ENCODE results near the gene NIPAL4. TPM values are rescaled to one million over a fixed set of nuclear protein-coding genes. Genes with fewer than 3 reads are reported as not detected.

The NIPAL4 gene
- total RNA-seq, 2 experiments from 2014 or later, result not detected

- ATAC-seq (no peak), DNase-seq (no peak)
- Mint-ChIP-seq H3K36me3 (ENCODE audit: low read depth) (no peaks in the 10 kb centered on the region), H3K27ac (no peak overlapping the region), H3K4me3 (no peak overlapping the region), H3K27me3 (ENCODE audit: low read depth) (peaks cover 16% of the 10 kb centered on the region), H3K9me3 (ENCODE audit: insufficient read depth) (no peaks in the 10 kb centered on the region), H3K4me1 (ENCODE audit: low read depth) (no peaks in the 10 kb centered on the region)
- POLR2A ChIA-PET, result no interaction called here
- CTCF ChIA-PET, result interaction anchor here (0.8 to 2.6 kb wide), 3 partner anchors 17 to 305 kb away, joined by 3 to 10 read pairs (median 8); no protein-coding TSS in a partner anchor
Measured at GRCh38 chr5:157449011-157449723, 10.8 kb upstream of the NIPAL4 start.

DNA sequence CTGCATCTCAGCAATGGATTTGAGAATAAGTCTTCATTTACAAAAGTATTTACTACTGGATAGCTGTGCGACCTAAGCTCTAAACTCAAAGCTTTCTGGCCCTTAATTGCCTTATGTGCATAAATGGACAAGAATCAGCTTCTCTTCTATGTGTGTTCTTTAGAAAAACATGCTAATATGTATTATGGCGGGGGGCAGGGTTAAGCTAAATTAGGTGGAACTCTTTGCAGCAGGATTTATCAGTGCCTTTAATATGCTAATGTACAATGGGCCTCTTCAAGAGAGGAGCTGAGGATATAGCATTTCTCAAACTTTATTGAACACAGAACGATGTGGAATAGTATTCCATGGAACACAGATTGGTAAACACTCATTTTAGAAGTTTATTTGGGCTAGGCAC lies 10.0 kb upstream of the NIPAL4 start:
- Mint-ChIP-seq H3K4me3 (no peak overlapping the region), H3K27ac (no peak overlapping the region), H3K4me1 (ENCODE audit: low read depth) (peaks cover 3% of the 10 kb centered on the region), H3K36me3 (ENCODE audit: low read depth) (no peaks in the 10 kb centered on the region), H3K9me3 (ENCODE audit: insufficient read depth) (no peaks in the 10 kb centered on the region), H3K27me3 (ENCODE audit: low read depth) (peaks cover 16% of the 10 kb centered on the region)
- DNase-seq (no peak), ATAC-seq (no peak)
- ChIA-PET POLR2A (no interaction called here), CTCF (interaction anchor here (1.9 to 2.6 kb wide), 2 partner anchors 18 to 22 kb away, joined by 8 to 10 read pairs; no protein-coding TSS in a partner anchor)

DNA sequence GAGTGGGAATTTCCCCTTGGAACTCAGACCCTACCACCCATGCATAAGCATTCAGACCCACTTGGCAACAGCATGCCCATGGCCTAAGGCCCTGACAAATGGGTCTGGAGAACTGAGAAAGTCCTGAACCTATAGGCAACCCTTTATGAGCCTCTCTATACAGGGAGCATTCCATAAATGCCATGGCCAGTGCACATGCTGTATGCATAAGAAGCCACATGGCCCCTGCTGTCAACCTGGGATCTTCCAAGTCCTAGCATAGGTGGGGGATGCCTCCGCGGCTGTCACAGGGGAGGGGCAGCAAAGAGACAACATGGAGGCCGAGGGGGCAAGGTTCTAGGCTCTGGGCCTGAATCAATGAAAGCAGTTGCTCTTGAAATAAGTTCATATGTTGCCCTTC lies 8.2 kb upstream of the NIPAL4 start:
- Mint-ChIP-seq H3K36me3 (ENCODE audit: low read depth) (no peaks in the 10 kb centered on the region), H3K27ac (no peak overlapping the region), H3K4me1 (ENCODE audit: low read depth) (peaks cover 8% of the 10 kb centered on the region), H3K4me3 (no peak overlapping the region), H3K27me3 (ENCODE audit: low read depth) (peaks cover 9% of the 10 kb centered on the region), H3K9me3 (ENCODE audit: insufficient read depth) (no peaks in the 10 kb centered on the region)
- ATAC-seq, result no peak
- ChIA-PET POLR2A (no interaction called here), CTCF (no interaction called here)
- DNase-seq, result no peak

GRCh38 chr5:157454273-157454672 lies 5.7 kb upstream of the NIPAL4 start:
- Mint-ChIP-seq H3K4me3 (no peak overlapping the region), H3K4me1 (ENCODE audit: low read depth) (peaks cover 8% of the 10 kb centered on the region), H3K27me3 (ENCODE audit: low read depth) (peaks cover 26% of the 10 kb centered on the region), H3K36me3 (ENCODE audit: low read depth) (no peaks in the 10 kb centered on the region), H3K27ac (no peak overlapping the region), H3K9me3 (ENCODE audit: insufficient read depth) (no peaks in the 10 kb centered on the region)
- CTCF ChIA-PET, result interaction anchor here (3.1 kb wide), 1 partner anchor 16 kb away, joined by 15 read pairs; no protein-coding TSS in a partner anchor
- POLR2A ChIA-PET, result no interaction called here
- ATAC-seq (no peak), DNase-seq (no peak)

GRCh38 chr5:157455057-157455456 lies 5.0 kb upstream of the NIPAL4 start:
- DNase-seq, result no peak
- POLR2A ChIA-PET, result no interaction called here
- no peaks in the 10 kb centered on the region for H3K9me3 Mint-ChIP-seq (ENCODE audit: insufficient read depth)
- ATAC-seq, result no peak
- H3K36me3 Mint-ChIP-seq (ENCODE audit: low read depth), result no peaks in the 10 kb centered on the region
- peaks cover 10% of the 10 kb centered on the region for H3K4me1 Mint-ChIP-seq (ENCODE audit: low read depth)
- H3K27ac Mint-ChIP-seq, result no peak overlapping the region
- CTCF ChIA-PET, result interaction anchor here (1.5 to 3.1 kb wide), 2 partner anchors 16 to 22 kb away, joined by 4 to 15 read pairs; no protein-coding TSS in a partner anchor
- no peak overlapping the region for H3K4me3 Mint-ChIP-seq
- peaks cover 32% of the 10 kb centered on the region for H3K27me3 Mint-ChIP-seq (ENCODE audit: low read depth)

- H3K27ac Mint-ChIP-seq, result no peak overlapping the region
- H3K4me1 Mint-ChIP-seq (ENCODE audit: low read depth), result peaks cover 15% of the 10 kb centered on the region
- CTCF ChIA-PET, result interaction anchor here (1.5 kb wide), 1 partner anchor 21 kb away, joined by 4 read pairs; no protein-coding TSS in a partner anchor
- POLR2A ChIA-PET, result no interaction called here
- H3K4me3 Mint-ChIP-seq, result no peak overlapping the region
- H3K36me3 Mint-ChIP-seq (ENCODE audit: low read depth), result no peaks in the 10 kb centered on the region
- H3K9me3 Mint-ChIP-seq (ENCODE audit: insufficient read depth), result no peaks in the 10 kb centered on the region
- no peak for ATAC-seq
- no peak for DNase-seq
- H3K27me3 Mint-ChIP-seq (ENCODE audit: low read depth), result peaks cover 43% of the 10 kb centered on the region
Measured at GRCh38 chr5:157456301-157456700, 3.7 kb upstream of the NIPAL4 start.

- Mint-ChIP-seq H3K4me1 (ENCODE audit: low read depth) (peaks cover 15% of the 10 kb centered on the region), H3K27me3 (ENCODE audit: low read depth) (peaks cover 48% of the 10 kb centered on the region), H3K36me3 (ENCODE audit: low read depth) (no peaks in the 10 kb centered on the region), H3K27ac (no peak overlapping the region), H3K4me3 (no peak overlapping the region), H3K9me3 (ENCODE audit: insufficient read depth) (no peaks in the 10 kb centered on the region)
- DNase-seq (no peak), ATAC-seq (no peak)
- CTCF ChIA-PET, result interaction anchor here (0.8 kb wide), 1 partner anchor 161 kb away, joined by 3 read pairs; no protein-coding TSS in a partner anchor
- POLR2A ChIA-PET, result no interaction called here
Measured at GRCh38 chr5:157457391-157457790, 2.6 kb upstream of the NIPAL4 start.

- no peak overlapping the region for H3K27ac Mint-ChIP-seq
- no peaks in the 10 kb centered on the region for H3K36me3 Mint-ChIP-seq (ENCODE audit: low read depth)
- H3K4me1 Mint-ChIP-seq (ENCODE audit: low read depth), result peaks cover 16% of the 10 kb centered on the region
- H3K27me3 Mint-ChIP-seq (ENCODE audit: low read depth), result peaks cover 48% of the 10 kb centered on the region
- no peak overlapping the region for H3K4me3 Mint-ChIP-seq
- ATAC-seq (no peak), DNase-seq (no peak)
- H3K9me3 Mint-ChIP-seq (ENCODE audit: insufficient read depth), result no peaks in the 10 kb centered on the region
- ChIA-PET POLR2A (no interaction called here), CTCF (no interaction called here)
Measured at GRCh38 chr5:157458835-157459234, 1.2 kb upstream of the NIPAL4 start.

- Mint-ChIP-seq H3K4me3 (no peak overlapping the region), H3K4me1 (ENCODE audit: low read depth) (peaks cover 19% of the 10 kb centered on the region), H3K27ac (no peak overlapping the region), H3K9me3 (ENCODE audit: insufficient read depth) (no peaks in the 10 kb centered on the region), H3K27me3 (ENCODE audit: low read depth) (peaks cover 43% of the 10 kb centered on the region), H3K36me3 (ENCODE audit: low read depth) (no peaks in the 10 kb centered on the region)
- CTCF ChIA-PET, result interaction anchor here (0.8 to 3.1 kb wide), 6 partner anchors 11 to 282 kb away, joined by 3 to 18 read pairs (median 4); partner anchors contain the start of genes LSM11 and THG1L
- DNase-seq (no peak), ATAC-seq (no peak)
- POLR2A ChIA-PET, result no interaction called here
Measured at GRCh38 chr5:157460921-157461792, 1.1 kb downstream of the NIPAL4 start.

- H3K4me3 Mint-ChIP-seq, result no peak overlapping the region
- CTCF ChIA-PET, result interaction anchor here (1.4 to 3.1 kb wide), 4 partner anchors 9 to 31 kb away, joined by 4 to 18 read pairs (median 6); no protein-coding TSS in a partner anchor
- H3K27ac Mint-ChIP-seq, result no peak overlapping the region
- DNase-seq, result no peak
- no peaks in the 10 kb centered on the region for H3K36me3 Mint-ChIP-seq (ENCODE audit: low read depth)
- peaks cover 37% of the 10 kb centered on the region for H3K27me3 Mint-ChIP-seq (ENCODE audit: low read depth)
- no peaks in the 10 kb centered on the region for H3K9me3 Mint-ChIP-seq (ENCODE audit: insufficient read depth)
- ATAC-seq, result no peak
- POLR2A ChIA-PET, result no interaction called here
- peaks cover 19% of the 10 kb centered on the region for H3K4me1 Mint-ChIP-seq (ENCODE audit: low read depth)
Measured at GRCh38 chr5:157463081-157463480, 3.1 kb downstream of the NIPAL4 start.

GRCh38 chr5:157463621-157464518 lies 3.9 kb downstream of the NIPAL4 start:
- Mint-ChIP-seq H3K4me3 (no peak overlapping the region), H3K9me3 (ENCODE audit: insufficient read depth) (no peaks in the 10 kb centered on the region)
- no peak for ATAC-seq

More at GRCh38 chr5:157463621-157464518, 3.9 kb downstream of the NIPAL4 start:
- ChIA-PET CTCF (interaction anchor here (1.5 to 3.1 kb wide), 2 partner anchors 8 to 31 kb away, joined by 4 to 18 read pairs; no protein-coding TSS in a partner anchor), POLR2A (no interaction called here)
- H3K27ac Mint-ChIP-seq, result no peak overlapping the region
- H3K4me1 Mint-ChIP-seq (ENCODE audit: low read depth), result peaks cover 19% of the 10 kb centered on the region
- DNase-seq, result no peak
- H3K36me3 Mint-ChIP-seq (ENCODE audit: low read depth), result no peaks in the 10 kb centered on the region
- peaks cover 30% of the 10 kb centered on the region for H3K27me3 Mint-ChIP-seq (ENCODE audit: low read depth)

Measured in activated CD8-positive, alpha-beta T cell treated with anti-CD3 and anti-CD28 coated beads, Interleukin-2, amount 10 ng/mL, durations not matched to agents 7 days and 5 days (primary cell).